Femur (tissue), 1 donor: ENCODE measurements around the gene LAMTOR4.
"Not testable (repeated sequence)": the region's sequence is repeated elsewhere in the genome, so short reads cannot be mapped to it uniquely, and the experiment has no call there.

ENCODE experiments used
- DNase-seq: peaks from one replicate; pipeline ENCODE4 v3.0.0-alpha.2; 2017

The LAMTOR4 gene

DNA sequence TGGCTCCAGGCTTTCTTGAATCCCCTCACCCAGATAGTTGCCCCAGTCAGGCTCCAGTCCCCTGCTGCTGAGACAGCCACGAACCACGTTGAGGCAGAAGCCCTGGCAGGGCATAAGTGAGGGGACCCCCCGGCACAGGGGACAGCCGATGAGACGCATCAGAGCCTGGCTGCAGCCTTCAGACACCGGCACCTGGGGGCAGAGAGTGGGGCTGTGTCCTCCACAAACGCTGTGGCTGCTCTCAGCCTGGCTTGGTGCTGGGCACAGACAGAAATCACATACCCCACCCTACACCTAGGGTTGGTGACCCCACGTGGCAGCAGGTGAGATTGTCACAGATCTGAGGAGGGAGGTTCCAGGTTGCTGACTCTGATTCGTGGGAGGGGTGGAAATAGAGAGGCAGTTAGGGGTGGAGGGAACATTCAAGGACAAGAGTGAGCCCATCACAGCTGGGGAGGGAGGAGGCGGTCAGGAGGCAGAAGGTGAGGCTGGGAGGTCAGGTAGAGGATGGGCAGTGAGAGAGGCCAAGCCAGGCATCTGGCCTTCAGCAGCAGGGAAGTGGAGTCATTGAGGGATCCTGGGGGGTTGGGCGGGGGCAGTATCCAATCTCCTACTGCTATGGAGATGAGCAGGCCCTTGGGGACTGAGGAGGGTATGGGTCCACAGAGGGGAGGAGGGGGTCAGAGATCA lies 25.2 kb downstream of the LAMTOR4 start:
- no peak for DNase-seq

- no peak for DNase-seq
Measured at GRCh38 chr7:100174582-100174981, 25.9 kb downstream of the LAMTOR4 start.

DNA sequence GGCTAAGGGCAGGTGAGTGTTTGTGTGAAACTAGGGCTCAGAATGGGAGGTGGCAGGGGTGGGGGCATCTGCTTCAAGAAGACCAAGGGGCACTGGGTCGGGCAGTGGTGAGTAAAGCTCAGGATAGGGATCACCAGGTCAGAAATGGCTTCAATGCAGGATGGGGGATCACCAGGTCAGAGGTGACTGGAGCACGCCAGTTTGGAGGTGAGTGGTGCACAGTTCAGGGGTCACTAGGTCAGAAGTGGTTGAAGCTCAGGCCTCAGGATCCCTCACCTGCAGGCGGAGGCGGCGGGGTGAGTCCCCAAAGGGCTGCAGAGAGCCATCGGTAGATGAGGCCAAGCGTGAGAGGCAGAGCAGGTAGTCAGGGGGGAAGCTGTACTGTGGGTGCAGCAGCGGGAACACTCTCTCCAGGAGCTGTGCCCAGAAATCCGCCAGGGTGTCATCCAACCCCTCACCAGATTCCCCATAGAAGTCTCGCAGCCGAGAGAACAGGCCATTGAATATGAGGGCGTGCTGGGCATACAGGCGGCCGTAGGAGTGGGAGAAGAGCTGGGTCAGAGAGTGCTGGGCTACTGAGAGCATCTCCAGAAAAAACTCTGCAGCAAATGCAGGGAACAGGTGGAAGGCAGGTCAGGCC lies 26.7 kb downstream of the LAMTOR4 start:
- DNase-seq: no peak

DNA sequence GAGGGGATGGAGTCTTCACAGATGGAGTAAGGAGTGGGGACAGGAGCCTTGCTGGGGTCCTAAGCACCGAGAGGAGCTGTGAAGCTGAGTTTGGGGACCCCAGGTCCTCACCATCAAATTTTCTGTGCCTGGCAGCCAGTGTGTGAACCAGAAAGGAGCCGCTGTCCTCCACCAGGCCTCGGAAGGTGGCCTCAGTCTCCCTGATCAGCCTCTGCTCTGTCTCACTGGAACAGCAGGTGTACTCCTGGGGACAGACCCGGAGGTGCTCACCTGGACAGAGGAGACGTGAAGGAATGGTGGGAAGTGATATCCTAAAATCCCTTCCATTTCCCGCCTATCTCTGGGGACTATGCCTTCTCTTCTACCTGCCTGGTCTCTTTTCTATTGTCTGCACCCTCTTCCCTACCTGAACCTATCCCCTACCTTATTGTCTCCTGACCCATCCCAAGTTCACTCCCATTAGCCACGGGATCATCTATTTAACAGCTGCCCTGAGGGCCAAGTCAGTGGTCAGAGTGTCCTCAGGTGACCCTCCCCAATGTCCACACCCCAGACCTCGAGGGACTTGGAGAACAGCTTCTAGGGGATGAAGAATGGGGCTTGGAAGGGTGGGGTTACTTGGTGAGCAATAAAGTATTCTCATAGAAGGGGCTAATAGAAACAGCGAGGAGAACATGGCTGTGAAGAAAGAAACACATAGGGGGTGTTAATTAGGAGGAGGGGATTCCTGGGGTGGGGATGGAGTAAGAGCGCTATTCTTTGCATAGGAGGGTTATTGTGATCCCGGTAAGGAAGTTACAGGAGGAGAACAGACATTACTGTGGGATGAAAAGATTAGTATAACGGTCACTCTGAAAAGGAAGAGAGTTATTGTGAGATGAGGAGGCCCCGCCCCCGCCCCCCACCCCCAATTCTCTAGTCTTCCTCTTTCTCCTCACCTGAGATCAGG lies 27.7 kb downstream of the LAMTOR4 start:
- DNase-seq: no peak

GRCh38 chr7:100177045-100178001 lies 28.6 kb downstream of the LAMTOR4 start, which contains the start of the genes GPC2 and STAG3:
Gene GPC2, minus strand, starts transcription at chr7:100177381. Its CDS starts 182 bp downstream, at chr7:100177199.
Gene STAG3, plus strand, starts transcription at chr7:100177918. Its CDS starts 2,639 bp downstream, at chr7:100180557.
- DNase-seq: peak; percentile 97

GRCh38 chr7:100180084-100180483 lies 31.4 kb downstream of the LAMTOR4 start:
- not testable (repeated sequence) for DNase-seq

- not testable (repeated sequence) for DNase-seq
Measured at GRCh38 chr7:100182616-100183015, 33.9 kb downstream of the LAMTOR4 start.

DNA sequence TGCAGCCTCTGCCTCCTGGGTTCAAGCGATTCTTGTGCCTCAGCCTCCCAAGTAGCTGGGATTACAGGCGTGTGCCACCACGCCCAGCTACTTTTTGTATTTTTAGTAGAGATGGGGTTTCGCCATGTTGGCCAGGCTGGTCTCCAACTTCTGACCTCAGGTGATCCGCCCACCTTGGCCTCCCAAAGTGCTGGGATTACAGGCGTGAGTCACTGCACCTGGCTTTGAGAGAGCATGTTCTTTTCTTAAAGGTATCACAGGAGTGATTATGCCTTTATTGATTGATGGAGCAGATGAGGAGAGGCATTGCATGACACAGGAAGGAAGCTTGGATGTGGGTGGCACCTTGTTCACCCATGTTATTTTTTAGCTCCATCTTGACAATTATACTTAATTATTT lies 34.4 kb downstream of the LAMTOR4 start:
- DNase-seq: not testable (repeated sequence)

DNA sequence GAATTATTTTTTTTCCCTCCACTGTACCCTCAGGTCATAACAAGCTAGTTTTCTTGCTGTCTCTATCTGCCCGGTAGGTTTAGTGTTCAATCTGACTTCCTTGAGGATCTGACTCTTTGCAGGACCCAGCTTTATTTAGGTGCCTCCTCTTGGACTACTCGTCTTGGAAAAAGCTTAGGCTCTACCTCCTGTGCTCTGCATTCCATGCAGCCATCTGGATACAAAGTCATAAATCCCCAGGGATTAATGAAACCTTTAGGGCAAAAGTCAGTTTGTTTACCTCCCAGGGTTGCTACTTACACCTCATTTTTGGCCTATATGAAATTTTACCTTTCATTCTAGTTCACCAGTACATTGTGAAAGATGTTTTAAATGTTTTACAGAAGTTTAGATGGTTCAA lies 37.0 kb downstream of the LAMTOR4 start:
- no peak for DNase-seq

GRCh38 chr7:100189061-100189460 lies 40.3 kb downstream of the LAMTOR4 start:
- no peak for DNase-seq

GRCh38 chr7:100190048-100190711 lies 41.5 kb downstream of the LAMTOR4 start:
- DNase-seq: no peak

GRCh38 chr7:100191775-100192174 lies 43.1 kb downstream of the LAMTOR4 start:
- DNase-seq: no peak

GRCh38 chr7:100192281-100192862 lies 43.7 kb downstream of the LAMTOR4 start:
- DNase-seq: not testable (repeated sequence)

DNA sequence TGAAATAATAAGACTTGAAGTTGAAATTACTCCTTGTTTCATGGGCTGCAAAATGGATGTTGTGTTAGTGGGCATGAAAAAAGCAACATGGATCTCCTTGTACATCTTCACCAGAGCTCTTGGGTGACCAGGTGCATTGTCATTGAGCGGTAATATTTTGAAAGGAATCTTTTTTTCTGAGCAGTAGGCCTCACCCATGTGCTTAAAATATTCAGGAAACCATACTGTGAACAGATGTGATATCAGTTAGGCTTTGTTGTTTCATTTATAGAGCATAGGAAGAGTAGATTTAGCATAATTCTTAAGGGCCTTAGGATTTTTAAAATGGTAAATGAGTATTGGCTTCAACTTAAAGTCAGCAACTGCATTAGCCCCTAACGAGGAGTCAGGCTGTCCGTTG lies 44.3 kb downstream of the LAMTOR4 start:
- no peak for DNase-seq

- DNase-seq: no peak
Measured at GRCh38 chr7:100195222-100195621, 46.5 kb downstream of the LAMTOR4 start.

- not testable (repeated sequence) for DNase-seq
Measured at GRCh38 chr7:100195901-100196322, 47.2 kb downstream of the LAMTOR4 start.

GRCh38 chr7:100198266-100198665 lies 49.5 kb downstream of the LAMTOR4 start:
- no peak for DNase-seq

- DNase-seq: no peak
Measured at GRCh38 chr7:100200693-100201092, 52.0 kb downstream of the LAMTOR4 start.
